Measurements from ENCODE around the gene CDA. TPM values are rescaled to one million over a fixed set of nuclear protein-coding genes. Genes with fewer than 3 reads are reported as not detected.

The CDA gene
- total and polyA plus RNA-seq, 8 donors = 1.3 to 8.4 (median 6.0) TPM; not detected in 5

- intact Hi-C loops (cut with DNase I; ENCODE audit: low total_unique reads) = no loop called here
- H3K4me1 ChIP-seq = peaks cover 0 to 21% (median 10%) of the 10 kb centered on the region in 4 donors
- H3K27ac ChIP-seq = peak overlapping the region in 3 of 5 donors; percentile 7 to 67 (median 58)
- H3K27me3 ChIP-seq = no peaks in the 10 kb centered on the region
- H3K36me3 ChIP-seq = no peaks in the 10 kb centered on the region
- TF ChIP-seq EP300 (IDR thresholded peaks at IDR 0.05) (no peak), POLR2AphosphoS5 (IDR thresholded peaks at IDR 0.05) (no peak), POLR2A (IDR thresholded peaks at IDR 0.05) (no peak)
- TF ChIP-seq, protein P1, sequence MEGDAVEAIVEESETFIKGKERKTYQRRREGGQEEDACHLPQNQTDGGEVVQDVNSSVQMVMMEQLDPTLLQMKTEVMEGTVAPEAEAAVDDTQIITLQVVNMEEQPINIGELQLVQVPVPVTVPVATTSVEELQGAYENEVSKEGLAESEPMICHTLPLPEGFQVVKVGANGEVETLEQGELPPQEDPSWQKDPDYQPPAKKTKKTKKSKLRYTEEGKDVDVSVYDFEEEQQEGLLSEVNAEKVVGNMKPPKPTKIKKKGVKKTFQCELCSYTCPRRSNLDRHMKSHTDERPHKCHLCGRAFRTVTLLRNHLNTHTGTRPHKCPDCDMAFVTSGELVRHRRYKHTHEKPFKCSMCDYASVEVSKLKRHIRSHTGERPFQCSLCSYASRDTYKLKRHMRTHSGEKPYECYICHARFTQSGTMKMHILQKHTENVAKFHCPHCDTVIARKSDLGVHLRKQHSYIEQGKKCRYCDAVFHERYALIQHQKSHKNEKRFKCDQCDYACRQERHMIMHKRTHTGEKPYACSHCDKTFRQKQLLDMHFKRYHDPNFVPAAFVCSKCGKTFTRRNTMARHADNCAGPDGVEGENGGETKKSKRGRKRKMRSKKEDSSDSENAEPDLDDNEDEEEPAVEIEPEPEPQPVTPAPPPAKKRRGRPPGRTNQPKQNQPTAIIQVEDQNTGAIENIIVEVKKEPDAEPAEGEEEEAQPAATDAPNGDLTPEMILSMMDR (IDR thresholded peaks at IDR 0.05) = no peak
- H3K4me3 ChIP-seq = no peak overlapping the region
- WGBS, 5 donors = 48 to 69% (median 52%) methylated on average over 3 of the region's 3 CpGs
- no peaks in the 10 kb centered on the region for H3K9me3 ChIP-seq
- no peak for DNase-seq
These were observed 25.3 kb downstream of the CDA start for GRCh38 chr1:20614131-20614579.

DNA sequence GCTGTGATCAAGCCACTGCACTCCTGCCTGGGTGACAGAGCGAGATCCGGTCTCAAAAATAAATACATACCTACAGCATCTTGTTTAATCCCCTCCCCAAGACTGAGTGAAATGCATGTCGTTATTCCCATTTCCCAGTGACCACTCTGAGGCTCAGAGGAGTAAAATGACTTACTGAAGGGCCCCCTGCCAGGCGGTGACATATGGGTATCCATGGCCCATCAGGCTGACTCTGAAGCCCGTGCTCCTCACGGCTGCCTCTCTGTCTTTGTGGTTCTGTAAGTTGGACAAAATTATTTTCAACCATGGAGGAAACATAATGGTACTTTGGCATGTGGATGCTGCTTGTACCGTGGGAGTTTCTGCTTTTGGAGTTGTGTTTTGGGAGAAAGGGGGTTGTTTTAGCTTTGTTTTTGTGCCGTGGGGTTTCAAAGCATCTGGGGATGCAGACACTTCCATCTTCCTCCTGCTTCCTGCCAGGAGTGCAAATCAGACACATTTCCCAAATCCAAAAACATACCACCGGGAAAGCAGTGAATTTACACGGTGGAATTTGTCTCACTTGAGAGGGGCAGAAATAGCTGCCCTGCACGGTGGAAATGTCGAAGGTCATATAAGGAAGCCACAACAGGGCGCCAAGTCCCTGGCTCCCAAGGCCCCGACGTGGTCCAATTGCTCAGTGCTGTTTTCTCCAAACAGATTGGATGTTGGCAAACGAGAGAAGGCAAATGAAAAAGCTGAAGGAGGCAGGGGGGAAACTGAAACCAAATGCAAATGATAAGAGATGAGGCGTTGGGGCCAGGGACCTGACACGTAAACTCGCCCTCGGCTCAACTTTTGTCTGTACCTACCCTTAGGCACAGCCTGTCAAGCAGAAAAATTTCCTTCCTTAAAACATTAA is 27.3 kb downstream of the CDA start:
- no peaks in the 10 kb centered on the region for H3K27me3 ChIP-seq
- WGBS, 5 donors = 45 to 49% (median 47%) methylated on average over 20 of the region's 20 CpGs
- H3K36me3 ChIP-seq = no peaks in the 10 kb centered on the region
- peaks cover 0 to 21% (median 10%) of the 10 kb centered on the region in 4 donors for H3K4me1 ChIP-seq
- H3K27ac ChIP-seq = peak overlapping the region in 1 of 5 donors; percentile 16
- no peak for DNase-seq
- TF ChIP-seq EP300 (IDR thresholded peaks at IDR 0.05) (no peak), POLR2A (IDR thresholded peaks at IDR 0.05) (no peak), POLR2AphosphoS5 (IDR thresholded peaks at IDR 0.05) (no peak)
- TF ChIP-seq, protein P1 (IDR thresholded peaks at IDR 0.05) = no peak
- H3K9me3 ChIP-seq = no peaks in the 10 kb centered on the region
- H3K4me3 ChIP-seq = no peak overlapping the region
- intact Hi-C loops (cut with DNase I; ENCODE audit: low total_unique reads) = no loop called here

GRCh38 chr1:20616847-20617487 is 28.1 kb downstream of the CDA start:
- H3K27ac ChIP-seq = peak overlapping the region in 1 of 5 donors; percentile 16
- no peak overlapping the region for H3K4me3 ChIP-seq
- no peak for DNase-seq
- H3K27me3 ChIP-seq = no peaks in the 10 kb centered on the region
- TF ChIP-seq POLR2A (IDR thresholded peaks at IDR 0.05) = no peak
- no peak for TF ChIP-seq EP300 (IDR thresholded peaks at IDR 0.05)
- TF ChIP-seq POLR2AphosphoS5 (IDR thresholded peaks at IDR 0.05) = no peak
- TF ChIP-seq, protein P1 (IDR thresholded peaks at IDR 0.05) = no peak
- H3K9me3 ChIP-seq = no peaks in the 10 kb centered on the region
- WGBS, 5 donors = 67 to 78% (median 75%) methylated on average over 3 of the region's 3 CpGs
- intact Hi-C loops (cut with DNase I; ENCODE audit: low total_unique reads) = no loop called here
- peaks cover 0 to 21% (median 10%) of the 10 kb centered on the region in 4 donors for H3K4me1 ChIP-seq
- no peaks in the 10 kb centered on the region for H3K36me3 ChIP-seq

GRCh38 chr1:20618550-20618949 is 29.7 kb downstream of the CDA start:
- no peak overlapping the region for H3K27ac ChIP-seq
- intact Hi-C loops (cut with DNase I; ENCODE audit: low total_unique reads) = no loop called here
- no peaks in the 10 kb centered on the region for H3K9me3 ChIP-seq
- no peak for DNase-seq
- H3K4me3 ChIP-seq = no peak overlapping the region
- H3K4me1 ChIP-seq = peaks cover 0 to 19% (median 8%) of the 10 kb centered on the region in 4 donors
- WGBS, 5 donors = 51 to 68% (median 59%) methylated on average over 4 of the region's 4 CpGs
- H3K27me3 ChIP-seq = no peaks in the 10 kb centered on the region
- TF ChIP-seq EP300 (IDR thresholded peaks at IDR 0.05) = no peak
- TF ChIP-seq, protein P1 (IDR thresholded peaks at IDR 0.05) = no peak
- no peak for TF ChIP-seq POLR2AphosphoS5 (IDR thresholded peaks at IDR 0.05)
- no peak for TF ChIP-seq POLR2A (IDR thresholded peaks at IDR 0.05)
- no peaks in the 10 kb centered on the region for H3K36me3 ChIP-seq

All from stomach (tissue), 9 donors.